Breast epithelium (tissue), 4 donors: ENCODE measurements around the gene ZNF622. TPM values are rescaled to one million over a fixed set of nuclear protein-coding genes. Genes with fewer than 3 reads are reported as not detected.
"Not testable (repeated sequence)": the region's sequence is repeated elsewhere in the genome, so short reads cannot be mapped to it uniquely, and the experiment has no call there.

ENCODE experiments used
- DNase-seq, 2 donors: peaks; one replicate each; pipeline ENCODE4 v3.0.0-alpha.2; 2019; ENCODE audit warnings: low spot score in 2 of 2
- H3K27ac ChIP-seq, 2 donors: fragments of 200-600 bp; sonication (generic) in 1 of 2; one replicate each; pipeline ENCODE4 v1.5.1; 2016 to 2019; ENCODE audit warnings: mild to moderate bottlenecking in 1 of 2
- H3K27me3 ChIP-seq, 2 donors: fragments of 200-600 bp; sonication (generic) in 1 of 2; one replicate each; pipeline versions ENCODE4 v1.5.1 to v1.6.0; 2017 to 2019; ENCODE audit warnings: control low read depth in 1 of 2, mild to moderate bottlenecking in 1 of 2
- H3K36me3 ChIP-seq: fragments of 200-600 bp; one replicate; pipeline ENCODE4 v1.5.1; 2019
- H3K4me1 ChIP-seq, 2 donors: fragments of 200-600 bp; sonication (generic); one replicate each; pipeline ENCODE4 v1.5.1; 2016 to 2019; ENCODE audit warnings: control low read depth in 1 of 2
- H3K4me3 ChIP-seq, 3 donors: fragments of 200-600 bp; sonication (generic); 1 replicate in 2 of 3; 2 replicates in 1 of 3; pipeline ENCODE4 v1.5.1; 2016 to 2019; ENCODE audit warnings: mild to moderate bottlenecking in 3 of 3, moderate library complexity in 2 of 3
- H3K9me3 ChIP-seq, 2 donors: fragments of 200-600 bp; sonication (generic) in 1 of 2; one replicate each; pipeline ENCODE4 v1.5.1; 2016 to 2019; ENCODE audit warnings: control low read depth in 1 of 2
- CTCF ChIP-seq, 3 donors: fragments of 450-650 bp; IDR thresholded peaks; one replicate each; pipeline ENCODE4 v1.5.1; 2016 to 2017; ENCODE audit warnings: antibody characterized with exemption in 3 of 3, mild to moderate bottlenecking in 3 of 3, moderate library complexity in 3 of 3
- POLR2A ChIP-seq: fragments of 450-650 bp; IDR thresholded peaks from one replicate; pipeline ENCODE4 v1.6.1; 2016; ENCODE audit warnings: antibody characterized with exemption, mild to moderate bottlenecking, moderate library complexity
- POLR2AphosphoS5 ChIP-seq, 3 donors: sonication (generic); formaldehyde crosslinking; IDR thresholded peaks; one replicate each; pipeline ENCODE4 v1.6.1; 2017; ENCODE audit warnings: antibody characterized with exemption in 3 of 3
- intact Hi-C: fragments of 100-400 bp; cut with DNase I; formaldehyde crosslinking; loops from one replicate; pipeline ENCODE4 v1.15.1; 2023; ENCODE audit warnings: low total_unique reads
- total RNA-seq, 3 donors: library from RNA; depleted of rRNA; stranded (reverse); fragments of >200 nt; gene quantifications; one replicate each; pipeline ENCODE4 v1.1.0, GENCODE V29; 2016

Gene ZNF622
- total RNA-seq, 3 donors from 2014 or later, result 27.9 to 37.6 (median 31.3) TPM

DNA sequence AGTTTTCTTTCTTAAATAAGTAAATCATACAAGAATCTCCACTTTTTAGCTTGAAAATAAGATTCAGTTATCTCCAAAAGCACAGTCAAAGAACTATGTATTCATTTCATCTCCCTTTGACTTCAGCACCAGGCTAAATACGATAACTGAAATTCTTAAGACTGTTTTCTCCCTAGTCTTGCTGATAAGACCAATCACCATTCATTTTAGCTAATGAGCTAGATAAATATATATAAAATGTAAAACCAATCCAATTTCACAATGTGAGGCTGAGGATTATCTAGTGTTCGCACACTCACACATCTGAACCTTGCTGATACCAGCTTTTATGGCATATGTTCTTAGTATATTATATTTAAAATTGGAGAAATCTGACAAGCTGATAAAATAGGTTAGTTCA lies 17.3 kb upstream of the ZNF622 start:
- no peaks in the 10 kb centered on the region for H3K4me1 ChIP-seq
- DNase-seq, result no peak
- no peaks in the 10 kb centered on the region for H3K9me3 ChIP-seq
- intact Hi-C loops, result loop anchor here (10.0 kb wide), 1 partner anchor 182 kb away; no protein-coding TSS in a partner anchor
- TF ChIP-seq POLR2A (no peak), POLR2AphosphoS5 (IDR thresholded peaks at IDR 0.05) (no peak), CTCF (IDR thresholded peaks at IDR 0.05) (no peak)
- H3K27me3 ChIP-seq, result no peaks in the 10 kb centered on the region
- H3K27ac ChIP-seq, result no peak overlapping the region
- no peak overlapping the region for H3K4me3 ChIP-seq
- no peaks in the 10 kb centered on the region for H3K36me3 ChIP-seq

DNA sequence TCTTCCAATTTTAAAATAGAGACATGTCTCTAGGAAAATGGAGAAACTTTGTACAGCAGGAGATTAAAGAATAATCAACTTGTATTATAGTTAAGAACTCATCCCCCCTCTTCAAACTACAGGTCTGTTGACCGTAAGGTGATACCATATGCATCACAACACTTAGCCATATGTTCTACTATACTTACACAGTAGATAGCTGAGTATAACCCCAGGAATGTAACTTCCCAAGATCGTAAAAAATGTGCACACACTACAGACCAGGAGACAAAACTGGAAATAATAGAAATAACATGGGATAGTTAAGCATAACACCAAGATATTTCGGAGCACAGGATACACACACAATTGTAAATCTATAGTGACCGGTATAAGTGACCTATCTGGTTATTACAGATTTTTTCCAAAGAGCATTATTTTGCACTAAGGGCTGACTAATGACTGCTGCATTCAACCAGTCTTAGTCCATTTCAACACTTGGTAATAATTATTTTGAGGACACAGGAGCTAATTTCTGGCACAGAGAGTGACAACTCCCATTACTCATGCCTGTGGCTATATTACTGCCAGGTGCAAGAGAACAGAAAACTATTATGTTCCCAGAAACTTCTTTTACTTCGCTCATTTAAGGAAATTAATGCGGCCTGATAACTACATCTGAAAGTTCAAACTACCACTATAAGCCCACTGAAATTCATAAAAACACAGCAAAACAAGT lies 15.4 kb upstream of the ZNF622 start:
- Histone ChIP-seq H3K27me3 (no peaks in the 10 kb centered on the region), H3K4me1 (no peaks in the 10 kb centered on the region), H3K27ac (no peak overlapping the region), H3K4me3 (no peak overlapping the region), H3K9me3 (no peaks in the 10 kb centered on the region), H3K36me3 (no peaks in the 10 kb centered on the region)
- intact Hi-C loops, result loop anchor here (10.0 kb wide), 1 partner anchor 184 kb away; no protein-coding TSS in a partner anchor
- no peak for DNase-seq
- TF ChIP-seq CTCF (IDR thresholded peaks at IDR 0.05), result no peak
- no peak for TF ChIP-seq POLR2A
- no peak for TF ChIP-seq POLR2AphosphoS5 (IDR thresholded peaks at IDR 0.05)

DNA sequence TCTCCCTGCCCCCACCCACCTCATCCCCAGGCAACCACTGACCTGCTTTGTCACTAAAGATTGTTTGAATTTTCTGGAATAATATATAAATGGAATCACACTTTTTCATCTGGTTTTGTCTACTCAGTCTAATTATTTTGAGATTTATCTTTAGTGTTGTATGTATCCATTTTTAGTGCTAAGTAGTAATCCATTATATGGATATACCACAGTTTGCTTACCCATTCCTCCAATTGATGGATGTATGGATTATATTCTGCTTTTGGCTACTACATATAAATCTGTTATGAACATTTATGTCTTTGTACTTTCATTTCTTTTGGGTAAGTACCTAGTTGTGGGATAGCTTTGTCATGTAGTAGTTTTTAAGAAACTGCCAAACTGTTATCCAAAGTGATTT lies 14.5 kb upstream of the ZNF622 start:
- H3K9me3 ChIP-seq, result no peaks in the 10 kb centered on the region
- intact Hi-C loops, result loop anchor here (10.0 kb wide), 1 partner anchor 185 kb away; no protein-coding TSS in a partner anchor
- H3K4me3 ChIP-seq, result no peak overlapping the region
- no peak overlapping the region for H3K27ac ChIP-seq
- H3K36me3 ChIP-seq, result no peaks in the 10 kb centered on the region
- no peak for DNase-seq
- H3K27me3 ChIP-seq, result no peaks in the 10 kb centered on the region
- TF ChIP-seq CTCF (IDR thresholded peaks at IDR 0.05) (no peak), POLR2A (no peak), POLR2AphosphoS5 (IDR thresholded peaks at IDR 0.05) (no peak)
- no peaks in the 10 kb centered on the region for H3K4me1 ChIP-seq

- H3K27me3 ChIP-seq, result no peaks in the 10 kb centered on the region
- no peaks in the 10 kb centered on the region for H3K4me1 ChIP-seq
- no peaks in the 10 kb centered on the region for H3K9me3 ChIP-seq
- H3K4me3 ChIP-seq, result no peak overlapping the region
- TF ChIP-seq POLR2A (no peak), CTCF (IDR thresholded peaks at IDR 0.05) (no peak), POLR2AphosphoS5 (IDR thresholded peaks at IDR 0.05) (no peak)
- intact Hi-C loops, result no loop called here
- H3K27ac ChIP-seq, result no peak overlapping the region
- H3K36me3 ChIP-seq, result no peaks in the 10 kb centered on the region
- DNase-seq, result no peak
These were observed 11.9 kb upstream of the ZNF622 start for GRCh38 chr5:16477541-16477940.

DNA sequence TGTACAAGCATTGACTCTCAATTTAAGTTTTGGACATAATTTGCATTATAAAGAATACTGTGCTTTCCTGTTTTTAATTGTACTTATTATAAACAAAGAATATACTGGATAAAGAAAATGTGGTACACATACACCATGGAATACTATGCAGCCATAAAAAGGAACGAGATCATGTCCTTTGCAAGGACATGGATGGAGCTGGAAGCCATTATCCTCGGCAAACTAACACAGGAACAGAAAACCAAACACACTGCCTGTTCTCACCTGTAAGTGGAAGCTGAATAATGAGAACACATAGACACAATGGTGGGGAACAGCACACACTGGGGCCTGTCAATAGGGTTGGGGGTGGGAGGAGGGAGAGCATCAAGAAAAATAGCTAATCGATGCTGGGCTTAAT lies 10.8 kb upstream of the ZNF622 start:
- H3K4me1 ChIP-seq, H3K27me3 ChIP-seq, H3K9me3 ChIP-seq, DNase-seq, H3K27ac ChIP-seq, H3K36me3 ChIP-seq, intact Hi-C loops, H3K4me3 ChIP-seq: not testable (repeated sequence)
